ENCODE measurements around the gene ALDH4A1.

- no peak for TF ChIP-seq USF2 (CRISPR knock-in tag; IDR thresholded peaks at IDR 0.05)
- no peak for TF ChIP-seq CTCF (IDR thresholded peaks at IDR 0.05)
- no peak for TF ChIP-seq CBFB (CRISPR knock-in tag; IDR thresholded peaks at IDR 0.05; ENCODE audit: low read depth)
- no peak for TF ChIP-seq CREB1 (CRISPR knock-in tag; IDR thresholded peaks at IDR 0.05)
- no peak for TF ChIP-seq EMX1 (CRISPR knock-in tag; IDR thresholded peaks at IDR 0.05)
- no peak for TF ChIP-seq MAX (CRISPR knock-in tag; IDR thresholded peaks at IDR 0.05)
- no peak for TF ChIP-seq ETV6 (CRISPR knock-in tag; IDR thresholded peaks at IDR 0.05)
- no peak for TF ChIP-seq NFYB (CRISPR knock-in tag; conservative IDR thresholded peaks at IDR 0.05; ENCODE audit: low read depth)
- TF ChIP-seq SP1 (CRISPR knock-in tag; conservative IDR thresholded peaks at IDR 0.05), result no peak
- TF ChIP-seq ARID4B (CRISPR knock-in tag; IDR thresholded peaks at IDR 0.05; ENCODE audit: borderline replicate concordance), result no peak
Observed at GRCh38 chr1:18932387-18932786, 30.0 kb upstream of the ALDH4A1 start.
